Neural progenitor cell (in vitro differentiated cells): ENCODE results near the gene FAM98C. TPM values are rescaled to one million over a fixed set of nuclear protein-coding genes. Genes with fewer than 3 reads are reported as not detected.

Experiments
- DNase-seq: peaks from one replicate; pipeline ENCODE4 v3.0.0-alpha.2; 2016; ENCODE audit warnings: low spot score
- H2AFZ ChIP-seq: fragments of 200-600 bp; sonication (generic); replicated peaks from 2 replicates; pipeline ENCODE4 v1.6.1; 2016; ENCODE audit warnings: antibody characterized with exemption
- H3F3A ChIP-seq: fragments of 200-600 bp; sonication (generic); 2 replicates; pipeline ENCODE4 v1.6.1; 2016; ENCODE audit warnings: antibody characterized with exemption, low read depth
- H3K27ac ChIP-seq: fragments of 200-600 bp; sonication (generic); 2 replicates; pipeline ENCODE4 v1.5.1; 2016; ENCODE audit warnings: mild to moderate bottlenecking
- H3K27me3 ChIP-seq: fragments of 200-600 bp; sonication (generic); 2 replicates; pipeline ENCODE4 v1.6.1; 2016; ENCODE audit warnings: mild to moderate bottlenecking, moderate library complexity
- H3K36me3 ChIP-seq: fragments of 200-600 bp; sonication (generic); 2 replicates; pipeline ENCODE4 v1.5.1; 2016
- H3K4me1 ChIP-seq: fragments of 200-600 bp; sonication (generic); 2 replicates; pipeline ENCODE4 v1.6.1; 2016; ENCODE audit warnings: mixed run types
- H3K4me2 ChIP-seq: fragments of 200-600 bp; sonication (generic); 2 replicates; pipeline ENCODE4 v1.6.1; 2016
- H3K4me3 ChIP-seq: fragments of 200-600 bp; sonication (generic); 2 replicates; pipeline ENCODE4 v1.5.1; 2016
- H3K79me2 ChIP-seq: fragments of 200-600 bp; sonication (generic); 2 replicates; pipeline ENCODE4 v1.6.1; 2016; ENCODE audit warnings: low read depth
- H3K9ac ChIP-seq: fragments of 200-600 bp; sonication (generic); 2 replicates; pipeline ENCODE4 v1.6.1; 2016
- H3K9me3 ChIP-seq: fragments of 200-600 bp; sonication (generic); 2 replicates; pipeline ENCODE4 v1.5.1; 2016; ENCODE audit warnings: low read depth
- H4K20me1 ChIP-seq: fragments of 200-600 bp; sonication (generic); 2 replicates; pipeline ENCODE4 v1.6.1; 2016; ENCODE audit warnings: low read depth
- H3K27ac Mint-ChIP-seq: 3 replicates; pipeline ENCODE4 v1.8.0; 2021; ENCODE audit warnings: mixed read lengths
- H3K27me3 Mint-ChIP-seq: 2 replicates; pipeline ENCODE4 v1.8.0; 2022; ENCODE audit warnings: low read depth, mild to moderate bottlenecking, inconsistent platforms, moderate library complexity, mixed read lengths; ENCODE audit not compliant: insufficient read depth
- H3K36me3 Mint-ChIP-seq: 3 replicates; pipeline ENCODE4 v1.8.0; 2021; ENCODE audit warnings: mixed read lengths
- H3K4me1 Mint-ChIP-seq: 3 replicates; pipeline ENCODE4 v1.8.0; 2021; ENCODE audit warnings: mixed read lengths
- H3K4me3 Mint-ChIP-seq: 3 replicates; pipeline ENCODE4 v1.8.0; 2021; ENCODE audit warnings: mild to moderate bottlenecking, moderate library complexity, mixed read lengths
- H3K9me3 Mint-ChIP-seq: 3 replicates; pipeline ENCODE4 v1.8.0; 2020; ENCODE audit warnings: mixed read lengths
- EZH2 ChIP-seq: fragments of 200-600 bp; sonication (generic); IDR thresholded peaks from 2 replicates; pipeline ENCODE4 v1.6.1; 2017; ENCODE audit warnings: antibody characterized with exemption, mild to moderate bottlenecking, moderate library complexity
- EZH2phosphoT487 ChIP-seq: fragments of 200-600 bp; sonication (generic); IDR thresholded peaks from 2 replicates; pipeline ENCODE4 v1.6.1; 2017; ENCODE audit warnings: antibody characterized with exemption
- total RNA-seq: library from RNA; depleted of rRNA; stranded (reverse); fragments of >200 nt; gene quantifications from 2 replicates; pipeline ENCODE4 v1.2.3, GENCODE V29; 2015; ENCODE audit warnings: low replicate concordance
- TF ChIP-seq, protein P1 (sequence below): fragments of 200-600 bp; sonication (generic); IDR thresholded peaks from 2 replicates; pipeline ENCODE4 v1.5.1; 2017; ENCODE audit warnings: antibody characterized with exemption, mild to moderate bottlenecking

FAM98C gene
- total RNA-seq, 1 donor from 2014 or later, result 3.5 TPM

DNA sequence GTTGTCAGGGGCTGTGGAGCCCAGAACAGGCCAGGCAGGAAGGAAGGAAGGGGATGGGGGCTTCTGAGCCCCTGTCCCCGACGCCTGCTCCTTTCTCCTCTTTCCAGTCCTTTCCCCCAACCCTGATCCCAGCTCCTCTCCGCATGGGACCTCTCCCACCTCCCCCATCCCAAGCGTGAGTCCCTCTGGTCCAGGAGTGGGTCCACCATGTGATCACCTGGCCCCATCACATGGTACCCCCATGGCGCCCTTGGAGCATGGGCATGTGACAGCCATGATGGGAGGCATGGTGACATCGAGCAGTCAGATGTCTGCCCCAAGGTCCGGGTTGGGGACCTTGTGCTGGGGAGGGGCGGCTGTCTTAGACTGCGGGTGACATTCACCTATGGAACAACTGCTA is 39.8 kb downstream of the FAM98C start:
- Histone ChIP-seq H3K27me3 (no peaks in the 10 kb centered on the region), H3F3A (no peaks in the 10 kb centered on the region), H3K4me1 (peaks cover 4% of the 10 kb centered on the region), H3K4me3 (no peak overlapping the region), H2AFZ (no peak overlapping the region), H3K9me3 (no peaks in the 10 kb centered on the region), H4K20me1 (no peaks in the 10 kb centered on the region), H3K4me2 (no peak overlapping the region), H3K79me2 (no peaks in the 10 kb centered on the region), H3K27ac (no peak overlapping the region), H3K36me3 (no peaks in the 10 kb centered on the region), H3K9ac (no peak overlapping the region)
- no peaks in the 10 kb centered on the region for H3K9me3 Mint-ChIP-seq
- peaks cover 6% of the 10 kb centered on the region for H3K4me1 Mint-ChIP-seq
- no peak overlapping the region for H3K27ac Mint-ChIP-seq
- DNase-seq, result no peak
- H3K36me3 Mint-ChIP-seq, result no peaks in the 10 kb centered on the region
- peaks cover 2% of the 10 kb centered on the region for H3K27me3 Mint-ChIP-seq
- TF ChIP-seq, protein P1, sequence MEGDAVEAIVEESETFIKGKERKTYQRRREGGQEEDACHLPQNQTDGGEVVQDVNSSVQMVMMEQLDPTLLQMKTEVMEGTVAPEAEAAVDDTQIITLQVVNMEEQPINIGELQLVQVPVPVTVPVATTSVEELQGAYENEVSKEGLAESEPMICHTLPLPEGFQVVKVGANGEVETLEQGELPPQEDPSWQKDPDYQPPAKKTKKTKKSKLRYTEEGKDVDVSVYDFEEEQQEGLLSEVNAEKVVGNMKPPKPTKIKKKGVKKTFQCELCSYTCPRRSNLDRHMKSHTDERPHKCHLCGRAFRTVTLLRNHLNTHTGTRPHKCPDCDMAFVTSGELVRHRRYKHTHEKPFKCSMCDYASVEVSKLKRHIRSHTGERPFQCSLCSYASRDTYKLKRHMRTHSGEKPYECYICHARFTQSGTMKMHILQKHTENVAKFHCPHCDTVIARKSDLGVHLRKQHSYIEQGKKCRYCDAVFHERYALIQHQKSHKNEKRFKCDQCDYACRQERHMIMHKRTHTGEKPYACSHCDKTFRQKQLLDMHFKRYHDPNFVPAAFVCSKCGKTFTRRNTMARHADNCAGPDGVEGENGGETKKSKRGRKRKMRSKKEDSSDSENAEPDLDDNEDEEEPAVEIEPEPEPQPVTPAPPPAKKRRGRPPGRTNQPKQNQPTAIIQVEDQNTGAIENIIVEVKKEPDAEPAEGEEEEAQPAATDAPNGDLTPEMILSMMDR, result no peak
- TF ChIP-seq EZH2, result no peak
- no peak for TF ChIP-seq EZH2phosphoT487
- no peak overlapping the region for H3K4me3 Mint-ChIP-seq

DNA sequence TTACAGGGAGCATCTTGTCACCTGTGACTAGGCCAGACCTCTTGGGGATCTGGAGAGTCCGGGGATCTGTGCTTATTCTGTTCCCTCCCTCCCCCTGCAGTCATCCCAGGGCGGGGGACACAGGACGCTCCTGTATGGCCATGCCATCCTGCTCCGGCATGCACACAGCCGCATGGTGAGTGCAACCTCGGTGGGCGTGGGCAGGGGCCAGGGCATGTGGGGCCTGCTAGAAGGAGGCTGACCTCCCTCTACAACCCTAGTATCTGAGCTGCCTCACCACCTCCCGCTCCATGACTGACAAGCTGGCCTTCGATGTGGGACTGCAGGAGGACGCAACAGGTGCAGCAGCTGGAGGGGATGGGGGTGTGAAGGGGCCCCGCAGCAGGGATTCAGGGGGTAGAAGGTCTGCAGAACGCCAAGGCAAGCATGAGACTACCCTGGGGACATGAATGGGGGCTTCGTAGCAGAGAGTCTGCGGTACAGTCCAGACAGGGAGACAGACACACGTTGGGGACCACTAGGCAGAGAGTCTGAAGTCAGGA is 40.6 kb downstream of the FAM98C start:
- Histone ChIP-seq H3K4me2 (no peak overlapping the region), H3K9ac (no peak overlapping the region), H2AFZ (no peak overlapping the region), H4K20me1 (no peaks in the 10 kb centered on the region), H3K9me3 (no peaks in the 10 kb centered on the region), H3K27ac (no peak overlapping the region), H3K4me3 (no peak overlapping the region), H3K27me3 (no peaks in the 10 kb centered on the region), H3K36me3 (no peaks in the 10 kb centered on the region), H3K79me2 (no peaks in the 10 kb centered on the region), H3K4me1 (peaks cover 4% of the 10 kb centered on the region), H3F3A (no peaks in the 10 kb centered on the region)
- no peak for TF ChIP-seq EZH2phosphoT487
- TF ChIP-seq, protein P1, result no peak
- TF ChIP-seq EZH2, result no peak
- Mint-ChIP-seq H3K27me3 (peaks cover 2% of the 10 kb centered on the region), H3K4me3 (no peak overlapping the region), H3K27ac (no peak overlapping the region), H3K4me1 (peaks cover 6% of the 10 kb centered on the region), H3K9me3 (no peaks in the 10 kb centered on the region), H3K36me3 (no peaks in the 10 kb centered on the region)
- DNase-seq, result no peak

DNA sequence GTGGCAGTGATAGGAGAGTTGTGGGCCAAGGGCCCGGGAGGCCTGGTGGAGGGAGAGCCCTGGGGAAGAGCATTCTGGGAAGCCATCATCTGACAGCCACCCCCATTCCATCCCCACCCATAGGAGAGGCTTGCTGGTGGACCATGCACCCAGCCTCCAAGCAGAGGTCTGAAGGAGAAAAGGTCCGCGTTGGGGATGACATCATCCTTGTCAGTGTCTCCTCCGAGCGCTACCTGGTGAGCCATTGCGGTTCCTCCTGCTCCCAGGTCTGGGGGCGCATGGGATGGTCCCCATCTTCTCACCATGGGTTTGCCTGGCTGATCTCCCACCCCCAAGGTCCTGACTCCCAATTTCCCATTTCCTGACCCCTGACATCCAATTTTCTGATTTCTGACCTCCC is 41.1 kb downstream of the FAM98C start:
- H3K4me3 ChIP-seq, result no peak overlapping the region
- no peaks in the 10 kb centered on the region for H3K36me3 ChIP-seq
- no peak overlapping the region for H3K27ac ChIP-seq
- peaks cover 6% of the 10 kb centered on the region for H3K4me1 Mint-ChIP-seq
- H4K20me1 ChIP-seq, result no peaks in the 10 kb centered on the region
- no peaks in the 10 kb centered on the region for H3K9me3 ChIP-seq
- no peaks in the 10 kb centered on the region for H3K79me2 ChIP-seq
- H3K27me3 Mint-ChIP-seq, result peaks cover 2% of the 10 kb centered on the region
- TF ChIP-seq, protein P1, result no peak
- TF ChIP-seq EZH2 (no peak), EZH2phosphoT487 (no peak)
- H3K27ac Mint-ChIP-seq, result peak overlapping the region; percentile 15
- no peak overlapping the region for H2AFZ ChIP-seq
- no peak for DNase-seq
- H3K36me3 Mint-ChIP-seq, result no peaks in the 10 kb centered on the region
- no peaks in the 10 kb centered on the region for H3F3A ChIP-seq
- no peak overlapping the region for H3K9ac ChIP-seq
- H3K4me2 ChIP-seq, result no peak overlapping the region
- H3K4me3 Mint-ChIP-seq, result no peak overlapping the region
- H3K4me1 ChIP-seq, result peaks cover 4% of the 10 kb centered on the region
- H3K9me3 Mint-ChIP-seq, result no peaks in the 10 kb centered on the region
- H3K27me3 ChIP-seq, result no peaks in the 10 kb centered on the region
